Subcutaneous adipose tissue (tissue), 4 donors: Measurements from ENCODE around the gene GPR84. TPM values are rescaled to one million over a fixed set of nuclear protein-coding genes. Genes with fewer than 3 reads are reported as not detected.

ENCODE experiments used
- CTCF ChIP-seq: fragments of 450-650 bp; IDR thresholded peaks from one replicate; pipeline ENCODE4 v1.5.1; 2016; ENCODE audit warnings: low read depth, mild to moderate bottlenecking, control low read depth, antibody characterized with exemption, moderate library complexity
- total RNA-seq, 4 donors: library from RNA; depleted of rRNA; stranded (reverse); fragments of >200 nt; gene quantifications; one replicate each; pipeline ENCODE4 v1.1.0, GENCODE V29; 2016

The GPR84 gene
- total RNA-seq, result 1 to 10 TPM in 1 of 4 donors, under 1 TPM in 2, not detected in 1; 0.44 to 1.1 (median 0.51) TPM

- TF ChIP-seq CTCF, result no peak
Measured at GRCh38 chr12:54364413-54364812, at the start of gene GPR84. GPR84 (minus strand) TSS chr12:54364486; CDS start chr12:54363851, 635 bp downstream.

GRCh38 chr12:54413284-54414190 is 49.3 kb upstream of the GPR84 start:
- no peak for TF ChIP-seq CTCF

GRCh38 chr12:54412786-54413185 is 48.5 kb upstream of the GPR84 start:
- no peak for TF ChIP-seq CTCF

- TF ChIP-seq CTCF, result no peak
Measured at GRCh38 chr12:54412348-54412747, 48.1 kb upstream of the GPR84 start.

GRCh38 chr12:54411391-54412241 is 47.3 kb upstream of the GPR84 start:
- TF ChIP-seq CTCF, result no peak

GRCh38 chr12:54409267-54409666 is 45.0 kb upstream of the GPR84 start:
- TF ChIP-seq CTCF, result no peak

- no peak for TF ChIP-seq CTCF
Measured at GRCh38 chr12:54407183-54407905, 43.1 kb upstream of the GPR84 start.
